Measurements from ENCODE around the gene GSTM2.

- TF ChIP-seq CTCF (IDR thresholded peaks at IDR 0.05) (no peak), EZH2 (IDR thresholded peaks at IDR 0.05) (no peak)
Measured at GRCh38 chr1:109657970-109658369, 9.9 kb upstream of the GSTM2 start.

All from neural progenitor cell (in vitro differentiated cells).